ENCODE data around the gene RPS6KA4. TPM values are rescaled to one million over a fixed set of nuclear protein-coding genes. Genes with fewer than 3 reads are reported as not detected.
A peak's percentile ranks its signal among the peaks of the same experiment; 100 is the strongest.

The RPS6KA4 gene
- total RNA-seq, 1 experiment from 2014 or later, result 59.4 TPM

DNA sequence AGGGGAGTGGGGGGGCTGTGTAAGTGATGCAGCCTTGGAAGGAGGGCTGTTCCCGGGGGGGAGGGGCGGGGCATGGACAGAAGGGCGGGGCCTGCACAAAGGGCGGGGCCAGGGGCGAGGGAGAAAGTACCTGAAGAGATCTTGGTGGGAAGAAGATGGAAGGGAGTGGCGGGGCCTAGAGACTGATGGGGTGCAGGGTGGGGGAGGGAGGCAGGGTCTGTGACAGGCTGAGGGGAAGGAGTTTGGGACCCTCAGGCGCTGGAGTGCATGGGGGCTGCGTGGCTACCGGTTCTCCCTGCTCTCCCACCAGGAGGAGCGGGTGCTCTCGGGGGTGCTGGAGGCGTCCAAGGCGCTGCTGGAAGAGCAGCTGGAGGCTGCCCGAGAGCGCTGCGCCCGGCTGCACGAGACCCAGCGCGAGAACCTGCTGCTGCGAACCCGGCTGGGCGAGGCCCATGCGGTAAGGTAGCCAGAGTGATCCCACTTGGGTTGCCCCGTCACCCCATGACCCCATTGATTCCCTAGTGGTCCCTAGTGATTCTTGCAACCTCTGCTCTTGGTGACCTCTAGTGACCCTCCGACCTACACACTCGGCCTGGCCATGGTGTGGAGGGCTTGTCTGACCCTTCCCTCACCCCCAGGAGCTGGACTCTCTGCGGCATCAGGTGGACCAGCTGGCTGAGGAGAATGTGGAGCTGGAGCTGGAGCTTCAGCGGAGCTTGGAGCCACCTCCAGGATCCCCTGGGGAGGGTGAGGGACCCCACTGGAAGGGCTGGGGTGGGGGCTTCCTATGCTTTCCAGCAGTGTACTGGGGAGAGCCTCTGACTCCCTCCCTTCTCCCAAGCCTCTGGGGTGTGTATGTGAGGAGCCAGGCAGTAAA is 15.9 kb upstream of the RPS6KA4 start:
- DNase-seq (ENCODE audit: low read depth), result no peak
- in situ Hi-C loops (cut with HindIII; ENCODE audit: low pct_unique_long_range_greater_than_20kb, low sequenced_read_pairs), result no loop called here

GRCh38 chr11:64343767-64344559 is 15.0 kb upstream of the RPS6KA4 start:
- in situ Hi-C loops (cut with HindIII; ENCODE audit: low pct_unique_long_range_greater_than_20kb, low sequenced_read_pairs), result no loop called here
- no peak for DNase-seq (ENCODE audit: low read depth)

- in situ Hi-C loops (cut with HindIII; ENCODE audit: low pct_unique_long_range_greater_than_20kb, low sequenced_read_pairs), result no loop called here
- DNase-seq (ENCODE audit: low read depth), result no peak
Measured at GRCh38 chr11:64344787-64345186, 14.2 kb upstream of the RPS6KA4 start.

- in situ Hi-C loops (cut with HindIII; ENCODE audit: low pct_unique_long_range_greater_than_20kb, low sequenced_read_pairs), result no loop called here
- no peak for DNase-seq (ENCODE audit: low read depth)
Measured at GRCh38 chr11:64347193-64347867, 11.6 kb upstream of the RPS6KA4 start.

- DNase-seq (ENCODE audit: low read depth), result no peak
- in situ Hi-C loops (cut with HindIII; ENCODE audit: low pct_unique_long_range_greater_than_20kb, low sequenced_read_pairs), result no loop called here
Measured at GRCh38 chr11:64348383-64349024, 10.5 kb upstream of the RPS6KA4 start.

DNA sequence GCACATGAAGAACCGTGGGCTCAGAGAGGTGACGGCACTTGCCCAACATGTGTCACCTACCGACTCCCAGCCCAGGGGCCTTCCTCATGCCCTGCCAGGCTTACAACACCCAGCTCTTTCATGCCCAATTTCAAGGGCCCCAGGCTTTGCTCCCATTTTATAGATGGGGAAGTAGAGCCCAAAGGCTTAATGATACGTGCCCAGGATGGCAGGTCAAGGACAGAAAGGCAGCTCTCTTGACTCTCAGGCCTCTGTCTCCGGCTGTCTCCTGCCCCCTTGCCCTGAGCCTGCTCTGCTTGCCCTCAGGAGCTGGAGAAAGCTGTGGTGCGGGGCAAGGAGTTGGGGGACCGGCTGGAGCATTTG is 10.0 kb upstream of the RPS6KA4 start:
- in situ Hi-C loops (cut with HindIII; ENCODE audit: low pct_unique_long_range_greater_than_20kb, low sequenced_read_pairs), result no loop called here
- DNase-seq (ENCODE audit: low read depth), result no peak

DNA sequence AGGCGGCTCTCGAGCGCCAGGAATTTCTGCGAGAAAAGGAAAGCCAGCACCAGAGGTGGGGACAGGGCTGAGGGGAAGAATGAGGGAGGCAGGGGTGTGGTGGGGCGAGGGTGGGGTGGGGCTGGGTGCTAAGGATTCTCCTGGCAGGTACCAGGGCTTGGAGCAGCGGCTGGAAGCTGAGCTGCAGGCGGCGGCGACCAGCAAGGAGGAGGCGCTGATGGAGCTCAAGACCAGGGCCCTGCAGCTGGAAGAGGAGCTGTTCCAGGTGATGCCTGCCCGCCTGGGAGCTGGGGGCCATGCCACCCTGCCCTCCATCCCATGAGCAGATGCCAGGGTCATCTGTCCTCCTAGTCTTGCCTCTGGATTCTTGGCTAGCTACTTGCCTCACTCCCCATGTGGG is 9.6 kb upstream of the RPS6KA4 start:
- in situ Hi-C loops (cut with HindIII; ENCODE audit: low pct_unique_long_range_greater_than_20kb, low sequenced_read_pairs), result no loop called here
- DNase-seq (ENCODE audit: low read depth), result no peak

- in situ Hi-C loops (cut with HindIII; ENCODE audit: low pct_unique_long_range_greater_than_20kb, low sequenced_read_pairs), result no loop called here
- no peak for DNase-seq (ENCODE audit: low read depth)
Measured at GRCh38 chr11:64351136-64351631, 7.8 kb upstream of the RPS6KA4 start.

DNA sequence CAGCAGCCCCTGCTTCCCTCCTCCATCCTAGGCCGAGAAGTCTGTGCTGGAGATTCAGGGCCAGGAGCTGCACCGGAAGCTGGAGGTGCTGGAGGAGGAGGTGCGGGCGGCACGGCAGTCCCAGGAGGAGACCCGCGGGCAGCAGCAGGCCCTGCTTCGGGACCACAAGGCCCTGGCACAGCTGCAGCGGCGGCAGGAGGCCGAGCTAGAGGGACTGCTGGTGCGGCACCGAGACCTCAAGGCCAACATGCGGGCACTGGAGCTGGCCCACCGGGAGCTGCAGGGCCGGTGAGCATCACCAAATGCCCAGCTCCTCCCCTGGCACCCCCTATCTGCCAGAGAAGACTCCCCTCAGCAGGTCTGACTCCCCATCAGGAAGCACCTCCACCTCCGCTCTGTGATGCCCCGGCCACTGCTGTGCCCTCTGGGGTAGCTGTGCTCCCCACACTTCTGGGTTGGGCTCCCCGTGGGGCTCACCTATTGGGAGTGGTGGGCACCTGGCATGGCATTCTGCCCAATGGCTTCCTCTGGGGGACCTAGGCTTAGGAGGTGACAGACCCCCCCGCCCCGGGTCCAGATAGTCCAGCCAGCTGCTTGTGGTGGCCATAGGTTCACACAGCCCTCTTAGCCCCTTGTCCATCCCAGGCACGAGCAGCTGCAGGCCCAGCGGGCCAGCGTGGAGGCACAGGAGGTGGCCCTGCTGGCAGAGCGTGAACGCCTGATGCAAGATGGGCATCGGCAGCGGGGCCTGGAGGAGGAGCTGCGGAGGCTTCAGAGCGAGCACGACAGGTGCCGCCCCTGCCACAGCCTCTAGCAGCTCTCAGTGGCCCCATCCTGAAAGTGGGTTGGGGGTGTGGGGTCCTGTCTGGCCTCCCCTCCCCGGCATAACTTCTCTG is 6.6 kb upstream of the RPS6KA4 start:
- no peak for DNase-seq (ENCODE audit: low read depth)
- in situ Hi-C loops (cut with HindIII; ENCODE audit: low pct_unique_long_range_greater_than_20kb, low sequenced_read_pairs), result no loop called here

GRCh38 chr11:64352995-64353714 is 5.8 kb upstream of the RPS6KA4 start:
- no peak for DNase-seq (ENCODE audit: low read depth)
- in situ Hi-C loops (cut with HindIII; ENCODE audit: low pct_unique_long_range_greater_than_20kb, low sequenced_read_pairs), result no loop called here

- no peak for DNase-seq (ENCODE audit: low read depth)
- in situ Hi-C loops (cut with HindIII; ENCODE audit: low pct_unique_long_range_greater_than_20kb, low sequenced_read_pairs), result no loop called here
Measured at GRCh38 chr11:64353715-64354506, 5.1 kb upstream of the RPS6KA4 start.

- DNase-seq (ENCODE audit: low read depth), result peak; percentile 79
- in situ Hi-C loops (cut with HindIII; ENCODE audit: low pct_unique_long_range_greater_than_20kb, low sequenced_read_pairs), result no loop called here
Measured at GRCh38 chr11:64355078-64355940, 3.7 kb upstream of the RPS6KA4 start.

GRCh38 chr11:64356498-64357411 is 2.2 kb upstream of the RPS6KA4 start:
- in situ Hi-C loops (cut with HindIII; ENCODE audit: low pct_unique_long_range_greater_than_20kb, low sequenced_read_pairs), result no loop called here
- peak; percentile 57 for DNase-seq (ENCODE audit: low read depth)

- in situ Hi-C loops (cut with HindIII; ENCODE audit: low pct_unique_long_range_greater_than_20kb, low sequenced_read_pairs), result no loop called here
- DNase-seq (ENCODE audit: low read depth), result no peak
Measured at GRCh38 chr11:64357446-64357845, 1.5 kb upstream of the RPS6KA4 start.

All from Caki2 (cell line).